Uterus (tissue), 2 donors: ENCODE results near the gene TP53I3.

Experiments used
- POLR2A ChIP-seq, 2 donors: fragments of 450-650 bp; IDR thresholded peaks; one replicate each; pipeline ENCODE4 v1.6.1; 2016; ENCODE audit warnings: antibody characterized with exemption in 2 of 2, mild to moderate bottlenecking in 1 of 2, moderate library complexity in 1 of 2
- TF ChIP-seq, protein P1 (sequence below), 4 experiments: fragments of 200-600 bp in 2 of 4; fragments of 450-650 bp in 2 of 4; sonication (generic) in 2 of 4; IDR thresholded peaks; one replicate each; pipeline ENCODE4 v1.5.1; 2016 to 2019; ENCODE audit warnings: antibody characterized with exemption in 4 of 4, mild to moderate bottlenecking in 2 of 4, moderate library complexity in 1 of 4

DNA sequence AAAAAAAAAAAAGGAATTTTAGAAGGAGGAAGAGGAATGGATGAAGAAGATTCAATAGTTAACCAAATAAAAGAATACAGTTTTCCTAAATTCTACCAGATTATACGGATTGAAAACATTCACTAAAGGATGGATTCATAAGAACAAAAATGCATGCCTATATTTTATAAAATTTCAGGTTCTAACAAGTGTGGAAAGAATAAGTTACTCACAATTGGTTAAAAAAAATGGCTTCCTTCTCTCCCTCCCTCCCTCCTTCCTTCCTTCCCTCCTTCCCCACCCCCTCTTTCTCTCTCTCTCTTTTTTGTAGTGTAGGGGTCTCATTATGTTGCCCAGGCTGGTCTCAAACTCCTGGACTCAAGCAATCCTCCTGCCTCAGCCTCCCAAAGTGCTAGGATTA, 1.6 kb upstream of the TP53I3 start:
- TF ChIP-seq, protein P1, sequence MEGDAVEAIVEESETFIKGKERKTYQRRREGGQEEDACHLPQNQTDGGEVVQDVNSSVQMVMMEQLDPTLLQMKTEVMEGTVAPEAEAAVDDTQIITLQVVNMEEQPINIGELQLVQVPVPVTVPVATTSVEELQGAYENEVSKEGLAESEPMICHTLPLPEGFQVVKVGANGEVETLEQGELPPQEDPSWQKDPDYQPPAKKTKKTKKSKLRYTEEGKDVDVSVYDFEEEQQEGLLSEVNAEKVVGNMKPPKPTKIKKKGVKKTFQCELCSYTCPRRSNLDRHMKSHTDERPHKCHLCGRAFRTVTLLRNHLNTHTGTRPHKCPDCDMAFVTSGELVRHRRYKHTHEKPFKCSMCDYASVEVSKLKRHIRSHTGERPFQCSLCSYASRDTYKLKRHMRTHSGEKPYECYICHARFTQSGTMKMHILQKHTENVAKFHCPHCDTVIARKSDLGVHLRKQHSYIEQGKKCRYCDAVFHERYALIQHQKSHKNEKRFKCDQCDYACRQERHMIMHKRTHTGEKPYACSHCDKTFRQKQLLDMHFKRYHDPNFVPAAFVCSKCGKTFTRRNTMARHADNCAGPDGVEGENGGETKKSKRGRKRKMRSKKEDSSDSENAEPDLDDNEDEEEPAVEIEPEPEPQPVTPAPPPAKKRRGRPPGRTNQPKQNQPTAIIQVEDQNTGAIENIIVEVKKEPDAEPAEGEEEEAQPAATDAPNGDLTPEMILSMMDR (IDR thresholded peaks at IDR 0.05), result no peak
- TF ChIP-seq POLR2A (IDR thresholded peaks at IDR 0.05), result no peak
